ENCODE measurements around the gene RRP12.

The RRP12 gene, protein sequence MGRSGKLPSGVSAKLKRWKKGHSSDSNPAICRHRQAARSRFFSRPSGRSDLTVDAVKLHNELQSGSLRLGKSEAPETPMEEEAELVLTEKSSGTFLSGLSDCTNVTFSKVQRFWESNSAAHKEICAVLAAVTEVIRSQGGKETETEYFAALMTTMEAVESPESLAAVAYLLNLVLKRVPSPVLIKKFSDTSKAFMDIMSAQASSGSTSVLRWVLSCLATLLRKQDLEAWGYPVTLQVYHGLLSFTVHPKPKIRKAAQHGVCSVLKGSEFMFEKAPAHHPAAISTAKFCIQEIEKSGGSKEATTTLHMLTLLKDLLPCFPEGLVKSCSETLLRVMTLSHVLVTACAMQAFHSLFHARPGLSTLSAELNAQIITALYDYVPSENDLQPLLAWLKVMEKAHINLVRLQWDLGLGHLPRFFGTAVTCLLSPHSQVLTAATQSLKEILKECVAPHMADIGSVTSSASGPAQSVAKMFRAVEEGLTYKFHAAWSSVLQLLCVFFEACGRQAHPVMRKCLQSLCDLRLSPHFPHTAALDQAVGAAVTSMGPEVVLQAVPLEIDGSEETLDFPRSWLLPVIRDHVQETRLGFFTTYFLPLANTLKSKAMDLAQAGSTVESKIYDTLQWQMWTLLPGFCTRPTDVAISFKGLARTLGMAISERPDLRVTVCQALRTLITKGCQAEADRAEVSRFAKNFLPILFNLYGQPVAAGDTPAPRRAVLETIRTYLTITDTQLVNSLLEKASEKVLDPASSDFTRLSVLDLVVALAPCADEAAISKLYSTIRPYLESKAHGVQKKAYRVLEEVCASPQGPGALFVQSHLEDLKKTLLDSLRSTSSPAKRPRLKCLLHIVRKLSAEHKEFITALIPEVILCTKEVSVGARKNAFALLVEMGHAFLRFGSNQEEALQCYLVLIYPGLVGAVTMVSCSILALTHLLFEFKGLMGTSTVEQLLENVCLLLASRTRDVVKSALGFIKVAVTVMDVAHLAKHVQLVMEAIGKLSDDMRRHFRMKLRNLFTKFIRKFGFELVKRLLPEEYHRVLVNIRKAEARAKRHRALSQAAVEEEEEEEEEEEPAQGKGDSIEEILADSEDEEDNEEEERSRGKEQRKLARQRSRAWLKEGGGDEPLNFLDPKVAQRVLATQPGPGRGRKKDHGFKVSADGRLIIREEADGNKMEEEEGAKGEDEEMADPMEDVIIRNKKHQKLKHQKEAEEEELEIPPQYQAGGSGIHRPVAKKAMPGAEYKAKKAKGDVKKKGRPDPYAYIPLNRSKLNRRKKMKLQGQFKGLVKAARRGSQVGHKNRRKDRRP (N-terminal part only)

DNA sequence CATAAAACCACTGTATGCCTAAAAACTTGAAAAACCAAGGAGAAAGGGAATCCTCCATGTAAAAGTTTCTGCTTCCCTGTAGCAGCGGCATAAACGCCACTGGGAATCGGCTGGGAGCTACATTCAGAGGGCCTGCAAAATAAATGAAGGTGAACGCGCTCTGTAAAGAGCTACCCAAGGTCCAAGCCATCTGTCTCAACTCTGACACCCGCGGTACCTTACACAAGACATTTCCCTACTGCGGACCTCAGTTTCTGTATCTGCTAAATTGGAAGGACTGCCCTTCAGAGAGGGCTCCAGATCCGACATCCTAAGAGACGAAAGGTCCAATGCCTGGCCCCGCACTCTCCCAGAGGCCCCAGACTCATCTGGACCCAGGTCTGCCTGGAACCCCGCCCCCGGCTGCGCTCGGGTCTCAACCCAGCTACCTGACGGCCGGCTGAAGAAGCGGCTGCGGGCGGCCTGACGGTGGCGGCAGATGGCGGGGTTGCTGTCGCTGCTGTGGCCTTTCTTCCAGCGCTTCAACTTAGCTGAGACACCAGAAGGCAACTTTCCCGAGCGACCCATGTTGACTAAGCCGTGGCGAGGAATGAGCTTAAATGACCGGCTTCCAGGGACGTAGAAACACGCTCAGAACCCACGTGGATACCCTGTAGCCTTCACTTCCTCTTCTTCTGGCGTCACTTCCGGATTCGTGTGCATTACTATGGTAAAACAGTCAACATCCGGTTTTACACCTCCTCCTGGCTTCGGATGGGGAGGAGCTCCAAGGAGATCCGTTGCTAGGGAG, at the start of gene RRP12:
Gene RRP12, minus strand, starts transcription at position 676 of the 790 bp plus-strand sequence. Its CDS starts 109 bp downstream, at position 567.
- peak; percentile 98 for DNase-seq (ENCODE audit: extremely low spot score)
- TF ChIP-seq SP1 (IDR thresholded peaks at IDR 0.05) (no peak), CTBP1 (IDR thresholded peaks at IDR 0.05; ENCODE audit: borderline replicate concordance) (no peak), L3MBTL2 (conservative IDR thresholded peaks at IDR 0.05) (peak; percentile 74), FOXA1 (IDR thresholded peaks at IDR 0.05) (no peak), NFRKB (IDR thresholded peaks at IDR 0.05) (no peak), FOXK2 (IDR thresholded peaks at IDR 0.05) (peak; percentile 93), TARDBP (IDR thresholded peaks at IDR 0.05) (no peak), ELF4 (IDR thresholded peaks at IDR 0.05) (peak; percentile 79), SUZ12 (IDR thresholded peaks at IDR 0.05) (no peak), LEF1 (IDR thresholded peaks at IDR 0.05; ENCODE audit: borderline replicate concordance) (no peak)
- ChIA-PET CTCF (interaction anchor here (0.7 to 1.6 kb wide), 5 partner anchors 33 to 574 kb away, joined by 3 to 5 read pairs (median 3); no protein-coding TSS in a partner anchor), POLR2A (interaction anchor here (0.7 to 2.2 kb wide), 18 partner anchors 9 to 336 kb away, joined by 3 to 17 read pairs (median 3); partner anchors contain the start of genes EXOSC1, FRAT2, ZDHHC16 and ZFYVE27)

DNA sequence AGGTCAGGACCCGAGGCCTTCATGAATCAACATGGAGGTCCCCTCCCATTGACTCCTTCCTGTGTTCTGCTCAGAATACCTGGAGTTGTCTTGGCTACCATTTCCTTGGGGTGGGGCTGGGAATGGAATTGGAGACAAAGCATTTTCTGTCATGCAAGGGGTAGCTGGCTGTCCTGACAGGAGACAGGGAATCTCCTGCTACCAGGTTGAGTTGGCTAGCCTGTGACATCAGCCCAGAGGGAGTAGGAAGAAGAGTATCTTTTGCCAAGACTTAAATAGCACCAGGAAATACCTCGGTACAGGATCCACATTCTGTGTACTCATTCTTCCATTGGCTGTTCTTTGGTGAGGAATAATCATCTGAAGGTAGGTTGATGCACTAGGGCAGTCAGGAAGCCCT, 49.7 kb upstream of the RRP12 start:
- CTCF ChIA-PET = no interaction called here
- POLR2A ChIA-PET = no interaction called here

DNA sequence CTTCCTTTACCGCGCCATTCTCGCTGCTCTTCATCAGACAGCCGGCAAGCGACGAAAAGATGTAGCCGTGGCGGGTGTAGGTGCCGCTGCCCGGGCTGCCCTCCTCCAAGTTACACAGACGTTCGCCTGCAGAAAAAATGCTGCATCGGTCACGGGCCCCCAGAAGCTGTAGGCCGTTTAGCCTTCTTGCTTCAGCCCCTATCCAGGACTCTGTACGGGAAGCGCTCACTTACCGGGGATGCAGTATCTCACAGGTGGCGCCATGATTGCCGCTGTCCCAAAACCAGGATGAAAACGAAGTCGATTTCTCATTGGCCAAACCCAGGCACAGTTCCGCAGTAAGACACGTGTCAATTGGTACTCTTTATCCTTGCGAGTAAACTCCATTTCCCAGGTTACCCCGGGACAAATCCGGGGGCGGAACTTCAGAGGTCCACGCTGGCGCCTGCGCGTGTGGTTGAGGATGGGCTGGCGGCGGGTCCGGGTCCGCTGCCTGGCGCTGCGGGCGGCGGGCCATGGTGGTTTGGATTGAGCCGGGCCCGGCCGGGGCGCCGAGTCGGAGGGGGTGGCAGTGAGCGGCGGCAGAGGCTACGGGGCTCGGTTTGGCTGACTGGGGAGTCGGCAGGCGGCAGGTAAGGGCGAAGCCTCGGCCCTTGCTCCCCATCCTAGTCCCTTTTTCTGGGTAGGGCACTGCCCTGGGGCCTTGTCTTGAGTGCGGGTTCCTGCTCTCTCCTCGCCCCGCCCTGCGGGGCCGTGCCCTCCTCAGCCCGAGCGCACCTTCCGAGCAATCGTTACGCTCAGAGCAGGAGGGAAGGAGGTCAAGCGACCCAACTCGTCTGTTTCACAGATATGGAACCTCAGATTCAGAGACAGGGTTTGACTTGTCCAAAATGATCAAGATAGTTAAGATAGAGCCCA, 44.8 kb upstream of the RRP12 start, which contains the start of the genes EXOSC1 and ZDHHC16:
Gene EXOSC1, minus strand, starts transcription at position 285 of the 918 bp plus-strand sequence. Its CDS starts 21 bp downstream, at position 264.
Gene ZDHHC16, plus strand, starts transcription at position 454 of the 918 bp plus-strand sequence. CDS start 5,501 bp downstream, outside the sequence.
- peak; percentile 98 for DNase-seq (ENCODE audit: extremely low spot score)
- TF ChIP-seq CTBP1 (IDR thresholded peaks at IDR 0.05; ENCODE audit: borderline replicate concordance) (no peak), ZNF384 (IDR thresholded peaks at IDR 0.05) (no peak), SP1 (IDR thresholded peaks at IDR 0.05) (no peak), SUZ12 (IDR thresholded peaks at IDR 0.05) (no peak), HDGF (IDR thresholded peaks at IDR 0.05; ENCODE audit: borderline replicate concordance) (no peak), TARDBP (IDR thresholded peaks at IDR 0.05) (no peak), ELF4 (IDR thresholded peaks at IDR 0.05) (peak; percentile 45), ARNT (IDR thresholded peaks at IDR 0.05) (no peak)
- TF ChIP-seq, protein P1, sequence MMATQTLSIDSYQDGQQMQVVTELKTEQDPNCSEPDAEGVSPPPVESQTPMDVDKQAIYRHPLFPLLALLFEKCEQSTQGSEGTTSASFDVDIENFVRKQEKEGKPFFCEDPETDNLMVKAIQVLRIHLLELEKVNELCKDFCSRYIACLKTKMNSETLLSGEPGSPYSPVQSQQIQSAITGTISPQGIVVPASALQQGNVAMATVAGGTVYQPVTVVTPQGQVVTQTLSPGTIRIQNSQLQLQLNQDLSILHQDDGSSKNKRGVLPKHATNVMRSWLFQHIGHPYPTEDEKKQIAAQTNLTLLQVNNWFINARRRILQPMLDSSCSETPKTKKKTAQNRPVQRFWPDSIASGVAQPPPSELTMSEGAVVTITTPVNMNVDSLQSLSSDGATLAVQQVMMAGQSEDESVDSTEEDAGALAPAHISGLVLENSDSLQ (IDR thresholded peaks at IDR 0.05) = no peak
- ChIA-PET CTCF (no interaction called here), POLR2A (interaction anchor here (1.2 to 1.3 kb wide), 2 partner anchors 15 to 45 kb away, joined by 3 to 4 read pairs; partner anchors contain the start of gene RRP12)

More for the DNA sequence above, 49.7 kb upstream of the RRP12 start:
- DNase-seq (ENCODE audit: extremely low spot score) = no peak
- TF ChIP-seq, protein P1 (IDR thresholded peaks at IDR 0.05) = no peak
- TF ChIP-seq LEF1 (IDR thresholded peaks at IDR 0.05; ENCODE audit: borderline replicate concordance) = no peak
- no peak for TF ChIP-seq NFRKB (IDR thresholded peaks at IDR 0.05)
- no peak for TF ChIP-seq SUZ12 (IDR thresholded peaks at IDR 0.05)
- TF ChIP-seq ZNF384 (IDR thresholded peaks at IDR 0.05) = no peak
- TF ChIP-seq FOXA1 (IDR thresholded peaks at IDR 0.05) = no peak
- no peak for TF ChIP-seq ARNT (IDR thresholded peaks at IDR 0.05)
- no peak for TF ChIP-seq BHLHE40 (IDR thresholded peaks at IDR 0.05; ENCODE audit: borderline replicate concordance)
- TF ChIP-seq CTBP1 (IDR thresholded peaks at IDR 0.05; ENCODE audit: borderline replicate concordance) = no peak
- TF ChIP-seq L3MBTL2 (conservative IDR thresholded peaks at IDR 0.05) = no peak
- TF ChIP-seq ELF4 (IDR thresholded peaks at IDR 0.05) = no peak

DNA sequence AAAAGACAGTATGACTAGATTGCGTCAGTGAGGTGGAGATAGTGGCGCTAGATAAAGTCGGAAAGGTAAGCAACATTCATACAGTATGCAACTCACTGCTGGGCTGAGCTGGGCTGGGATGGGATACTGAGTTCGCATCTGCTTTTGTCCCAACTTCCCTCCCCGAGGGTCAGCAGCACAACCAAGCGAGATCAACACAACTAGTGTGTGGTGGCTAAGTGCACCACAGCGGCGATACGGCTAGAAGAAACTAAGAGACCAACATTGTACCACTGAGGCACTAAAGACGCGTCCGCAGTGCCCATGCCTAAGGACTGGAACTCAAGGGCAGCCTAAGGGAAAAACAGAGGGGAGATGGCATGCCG, 44.2 kb upstream of the RRP12 start:
- POLR2A ChIA-PET = interaction anchor here (0.6 to 1.3 kb wide), 5 partner anchors 11 to 44 kb away, joined by 3 to 4 read pairs (median 3); partner anchors contain the start of gene RRP12
- CTCF ChIA-PET = no interaction called here
- DNase-seq (ENCODE audit: extremely low spot score) = no peak
- no peak for TF ChIP-seq L3MBTL2 (conservative IDR thresholded peaks at IDR 0.05)

DNA sequence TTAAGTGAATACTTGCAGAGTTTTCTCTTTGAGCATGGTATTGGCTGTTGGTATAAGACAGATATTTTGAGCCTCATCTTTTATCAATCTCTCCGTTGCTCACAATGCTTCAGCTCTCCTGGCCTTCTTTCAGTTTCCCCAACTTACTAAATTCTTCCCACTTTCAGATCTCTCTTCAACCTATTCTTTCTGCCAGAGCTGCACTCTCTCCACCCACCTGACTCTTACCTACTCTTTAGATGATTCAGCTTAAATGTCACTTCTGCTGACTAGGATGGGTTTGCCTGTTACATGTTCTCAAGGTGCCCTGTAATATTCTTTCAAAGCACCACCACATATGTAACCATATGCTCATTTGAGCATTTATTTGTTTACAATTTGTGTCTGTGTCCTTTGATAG, 43.1 kb upstream of the RRP12 start:
- no peak for TF ChIP-seq NFRKB (IDR thresholded peaks at IDR 0.05)
- TF ChIP-seq SP1 (IDR thresholded peaks at IDR 0.05) = no peak
- no peak for TF ChIP-seq FOXM1 (IDR thresholded peaks at IDR 0.05; ENCODE audit: borderline replicate concordance)
- TF ChIP-seq ARNT (IDR thresholded peaks at IDR 0.05) = no peak
- no peak for TF ChIP-seq LEF1 (IDR thresholded peaks at IDR 0.05; ENCODE audit: borderline replicate concordance)
- TF ChIP-seq ELF4 (IDR thresholded peaks at IDR 0.05) = no peak
- TF ChIP-seq, protein P1 (IDR thresholded peaks at IDR 0.05) = no peak
- no peak for TF ChIP-seq FOXK2 (IDR thresholded peaks at IDR 0.05)
- TF ChIP-seq CTBP1 (IDR thresholded peaks at IDR 0.05; ENCODE audit: borderline replicate concordance) = no peak
- TF ChIP-seq L3MBTL2 (conservative IDR thresholded peaks at IDR 0.05) = no peak
- no peak for TF ChIP-seq SUZ12 (IDR thresholded peaks at IDR 0.05)
- ChIA-PET CTCF (no interaction called here), POLR2A (no interaction called here)
- DNase-seq (ENCODE audit: extremely low spot score) = no peak
